WI38 (cell line): ENCODE data around the gene CFAP97.

Source experiments
- H3K4me3 ChIP-seq: 2 replicates; pipeline ENCODE4 v1.5.1; 2011; ENCODE audit warnings: low read depth, mild to moderate bottlenecking, control low read depth, low read length
- TF ChIP-seq, protein P1 (sequence below): IDR thresholded peaks from 2 replicates; pipeline ENCODE4 v1.5.1; 2012; ENCODE audit warnings: low read depth, mild to moderate bottlenecking, control low read depth, low read length

Gene CFAP97

DNA sequence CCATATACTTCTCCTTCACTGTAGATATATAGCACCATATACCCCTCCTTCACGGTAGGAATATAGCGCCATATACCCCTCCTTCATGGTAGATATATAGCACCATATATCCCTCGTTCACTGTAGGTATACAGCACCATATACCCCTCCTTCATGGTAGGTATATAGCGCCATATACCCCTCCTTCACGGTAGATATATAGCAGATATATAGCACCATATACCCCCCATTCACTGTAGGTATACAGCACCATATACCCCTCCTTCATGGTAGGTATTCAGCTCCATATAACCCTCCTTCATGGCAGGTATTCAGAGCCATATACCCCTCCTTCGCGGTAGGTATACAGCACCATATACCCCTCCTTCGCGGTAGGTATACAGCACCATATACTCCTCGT is 18.1 kb upstream of the CFAP97 start:
- H3K4me3 ChIP-seq, result no peak overlapping the region
- TF ChIP-seq, protein P1, sequence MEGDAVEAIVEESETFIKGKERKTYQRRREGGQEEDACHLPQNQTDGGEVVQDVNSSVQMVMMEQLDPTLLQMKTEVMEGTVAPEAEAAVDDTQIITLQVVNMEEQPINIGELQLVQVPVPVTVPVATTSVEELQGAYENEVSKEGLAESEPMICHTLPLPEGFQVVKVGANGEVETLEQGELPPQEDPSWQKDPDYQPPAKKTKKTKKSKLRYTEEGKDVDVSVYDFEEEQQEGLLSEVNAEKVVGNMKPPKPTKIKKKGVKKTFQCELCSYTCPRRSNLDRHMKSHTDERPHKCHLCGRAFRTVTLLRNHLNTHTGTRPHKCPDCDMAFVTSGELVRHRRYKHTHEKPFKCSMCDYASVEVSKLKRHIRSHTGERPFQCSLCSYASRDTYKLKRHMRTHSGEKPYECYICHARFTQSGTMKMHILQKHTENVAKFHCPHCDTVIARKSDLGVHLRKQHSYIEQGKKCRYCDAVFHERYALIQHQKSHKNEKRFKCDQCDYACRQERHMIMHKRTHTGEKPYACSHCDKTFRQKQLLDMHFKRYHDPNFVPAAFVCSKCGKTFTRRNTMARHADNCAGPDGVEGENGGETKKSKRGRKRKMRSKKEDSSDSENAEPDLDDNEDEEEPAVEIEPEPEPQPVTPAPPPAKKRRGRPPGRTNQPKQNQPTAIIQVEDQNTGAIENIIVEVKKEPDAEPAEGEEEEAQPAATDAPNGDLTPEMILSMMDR, result no peak

DNA sequence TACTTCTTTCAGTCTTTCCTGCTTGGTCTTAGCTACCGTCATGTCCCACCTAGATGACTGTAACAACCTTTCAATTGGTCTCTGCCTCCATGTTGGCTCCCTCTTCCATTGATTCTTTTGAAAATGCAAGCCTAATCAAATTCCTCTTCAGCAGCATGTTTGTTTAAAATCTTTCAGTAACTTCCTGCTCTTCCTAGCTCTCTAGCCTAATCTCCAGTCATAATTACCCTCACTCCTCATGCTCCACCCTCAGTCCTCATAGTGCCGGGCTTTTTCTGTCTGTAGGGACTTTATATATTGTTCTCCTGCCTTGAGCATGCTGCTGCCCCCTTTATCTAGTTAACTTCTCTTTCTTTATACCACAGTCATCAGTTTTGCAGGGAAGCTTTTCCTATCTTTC is 17.7 kb upstream of the CFAP97 start:
- TF ChIP-seq, protein P1, result no peak
- no peak overlapping the region for H3K4me3 ChIP-seq

DNA sequence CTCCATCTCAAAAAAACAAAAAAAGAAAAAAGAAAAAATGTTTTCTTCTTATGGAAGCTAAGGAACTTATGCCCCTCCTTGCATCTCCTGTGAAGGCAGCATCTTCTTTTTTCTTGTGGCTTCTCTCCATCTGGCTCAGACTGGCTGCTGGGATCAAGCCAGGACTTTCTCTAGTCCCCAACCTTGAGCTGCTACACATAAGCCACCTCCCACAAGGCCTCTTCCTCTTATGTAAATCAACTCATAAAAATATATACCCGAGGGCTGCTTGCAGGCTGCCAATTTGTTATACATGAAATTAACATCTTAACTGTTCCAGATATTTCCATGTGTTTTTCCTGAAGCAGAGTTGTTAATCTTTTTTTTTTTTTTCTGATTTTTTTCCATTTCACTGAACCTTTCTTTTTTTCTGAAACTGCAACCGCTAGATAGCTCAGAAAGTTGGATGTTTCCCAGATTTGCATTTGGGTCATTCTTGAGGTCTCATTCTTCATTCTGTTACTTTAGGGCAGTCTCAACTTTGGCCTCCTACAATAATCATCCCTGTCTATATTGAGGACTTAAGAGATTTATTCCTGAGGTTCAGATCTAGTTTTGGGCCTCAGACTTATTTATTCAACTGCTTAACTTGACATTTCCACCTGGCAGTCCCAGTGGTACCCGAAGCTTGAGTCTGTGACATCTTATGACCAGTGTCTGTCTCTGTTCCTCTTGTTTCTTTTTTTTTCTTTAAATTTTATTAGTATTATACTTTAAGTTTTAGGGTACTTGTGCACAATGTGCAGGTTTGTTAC is 15.9 kb upstream of the CFAP97 start:
- TF ChIP-seq, protein P1, result no peak
- no peak overlapping the region for H3K4me3 ChIP-seq

DNA sequence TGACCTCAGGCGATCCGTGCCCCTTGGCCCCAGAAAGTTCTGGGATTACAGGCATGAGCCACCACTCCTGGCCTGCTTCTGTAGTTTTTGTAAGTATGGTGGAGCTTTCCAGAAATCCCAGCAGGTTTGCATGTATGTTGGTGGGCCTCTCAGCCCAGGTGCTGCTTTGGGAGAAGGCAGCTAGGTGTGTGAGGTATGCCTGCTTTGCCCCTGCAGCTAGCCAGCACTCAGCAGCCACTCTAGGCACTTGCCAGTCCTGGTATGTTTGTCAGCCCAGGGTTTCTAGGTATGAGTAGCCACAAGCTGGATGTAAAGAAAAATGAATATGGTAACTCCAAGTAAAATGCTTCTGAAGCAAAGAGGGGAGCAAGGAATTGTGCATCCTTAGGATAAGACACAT is 14.5 kb upstream of the CFAP97 start:
- TF ChIP-seq, protein P1, result no peak
- no peak overlapping the region for H3K4me3 ChIP-seq

DNA sequence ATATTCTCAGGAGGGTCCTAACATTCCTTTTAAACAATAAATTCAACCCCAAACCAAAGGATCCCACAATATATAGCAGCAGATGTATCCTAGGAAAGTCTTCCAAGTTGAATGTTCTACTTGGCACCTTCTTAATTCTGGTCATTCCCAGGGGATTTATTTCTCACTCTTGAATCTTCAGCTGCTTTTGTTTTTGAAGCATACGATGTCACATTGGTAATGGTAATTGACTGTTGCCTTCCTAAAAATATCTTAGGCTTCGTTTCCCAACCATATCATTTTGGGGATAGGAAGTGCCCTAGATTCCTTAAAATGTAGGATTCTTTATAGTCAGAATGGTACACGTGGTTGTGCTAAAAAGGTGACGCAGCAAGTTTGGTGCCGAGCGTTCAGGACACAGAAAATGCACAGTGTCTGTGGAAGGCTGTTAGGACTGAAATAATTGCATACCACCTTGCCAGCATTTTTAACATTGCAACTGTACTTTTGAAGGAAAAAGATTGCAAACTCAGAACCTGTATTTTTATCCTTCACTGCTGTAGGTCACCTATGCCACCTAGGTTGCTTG is 13.7 kb upstream of the CFAP97 start:
- TF ChIP-seq, protein P1, result no peak
- H3K4me3 ChIP-seq, result no peak overlapping the region

DNA sequence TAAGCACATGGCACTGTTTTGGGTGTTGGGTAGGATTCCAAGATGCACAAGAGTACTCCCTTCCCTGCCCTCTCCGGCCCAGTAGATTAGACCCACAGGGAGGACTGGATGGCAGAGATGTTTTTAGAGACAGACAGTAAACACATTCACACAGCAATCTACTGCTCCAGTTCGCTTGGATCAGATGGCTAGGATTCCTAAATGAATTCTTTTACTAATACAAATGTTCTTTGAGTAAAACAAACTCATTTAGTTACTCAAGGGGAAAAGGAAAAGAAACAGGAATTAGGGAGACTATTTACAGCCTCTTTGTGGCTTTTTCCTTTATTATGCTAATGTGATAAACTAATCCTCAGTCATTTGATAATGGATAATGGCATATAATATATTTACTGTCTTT is 11.5 kb upstream of the CFAP97 start:
- TF ChIP-seq, protein P1, result no peak
- H3K4me3 ChIP-seq, result no peak overlapping the region

DNA sequence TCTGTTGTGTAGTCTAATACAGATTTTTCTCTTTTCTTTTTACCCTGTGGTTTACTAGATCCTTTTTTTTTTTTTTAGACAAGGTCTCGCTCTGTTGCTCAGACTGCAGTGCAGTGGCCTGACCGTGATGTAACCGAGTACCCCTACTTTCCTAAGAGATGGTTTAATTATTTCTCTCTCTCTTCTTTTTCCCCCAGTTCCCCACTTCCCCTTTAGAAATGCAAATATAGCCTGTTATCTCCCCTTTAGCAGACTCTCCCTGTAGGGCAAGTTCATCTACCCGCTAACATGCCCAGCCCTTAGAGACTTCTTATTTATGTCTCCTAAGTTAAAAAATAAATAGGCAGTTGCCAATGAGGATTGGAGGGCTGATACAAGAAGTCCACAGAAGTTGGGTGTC is 10.1 kb upstream of the CFAP97 start:
- TF ChIP-seq, protein P1, result no peak
- no peak overlapping the region for H3K4me3 ChIP-seq
